GM21515 (cell line): ENCODE measurements around the gene PDGFD.

ENCODE experiments used
- ATAC-seq: cut with Tn5 transposase; IDR thresholded peaks from one replicate; pipeline ENCODE4 v1.9.1; 2021; ENCODE audit not compliant: unreplicated experiment

Gene PDGFD

DNA sequence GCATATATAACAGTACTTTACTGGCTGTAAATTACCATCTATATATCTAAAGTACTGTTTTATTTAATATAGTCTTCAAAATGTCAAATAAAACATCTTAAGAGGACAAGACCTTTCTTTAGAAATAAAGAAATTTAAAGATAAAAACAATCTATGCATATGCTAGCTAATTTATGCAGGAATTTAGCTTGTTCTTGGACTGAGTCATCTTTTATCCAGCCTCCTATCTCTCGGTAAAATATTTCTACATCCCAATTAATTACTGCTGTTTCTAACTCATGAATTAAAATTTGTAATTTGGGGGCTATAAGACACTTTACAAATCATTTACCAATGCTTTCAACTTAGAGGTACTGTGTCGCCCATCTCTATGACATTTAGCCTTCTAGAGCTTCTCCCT lies 200.3 kb downstream of the PDGFD start:
- ATAC-seq, result no peak

- ATAC-seq, result no peak
These were observed 202.9 kb downstream of the PDGFD start for GRCh38 chr11:103961010-103961409.

- no peak for ATAC-seq
These were observed 203.8 kb downstream of the PDGFD start for GRCh38 chr11:103960108-103960507.

DNA sequence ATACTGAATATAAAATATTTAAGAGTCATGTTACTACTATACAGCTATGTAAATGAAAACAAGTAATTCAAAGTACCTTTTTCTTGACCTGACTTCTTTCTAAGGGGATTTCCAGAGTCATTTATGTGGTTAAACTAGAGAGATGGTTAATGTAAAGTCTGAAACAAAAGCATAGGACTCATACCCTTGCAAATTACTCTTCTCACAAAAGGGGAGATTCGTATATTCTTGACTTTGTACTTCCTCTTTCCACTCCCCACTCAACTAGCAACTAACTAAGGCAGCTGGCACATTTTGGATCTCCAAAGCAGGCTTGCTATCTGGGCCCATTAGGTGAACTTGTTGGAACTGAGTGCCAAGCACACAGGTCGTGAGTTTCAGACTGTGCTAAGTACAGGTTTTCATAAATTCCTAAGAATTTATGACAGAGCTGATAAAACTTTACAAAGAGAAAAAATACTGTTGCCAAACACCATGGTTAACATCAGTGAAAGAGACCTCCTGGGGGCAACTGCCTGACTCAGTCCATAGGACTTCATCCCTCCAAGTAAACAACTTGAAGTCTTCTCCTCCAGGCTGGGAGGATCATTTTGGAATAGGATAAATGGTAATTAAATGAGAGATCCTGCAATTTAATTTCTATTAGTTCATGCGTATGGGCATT lies 204.5 kb downstream of the PDGFD start:
- peak; percentile 99 for ATAC-seq

DNA sequence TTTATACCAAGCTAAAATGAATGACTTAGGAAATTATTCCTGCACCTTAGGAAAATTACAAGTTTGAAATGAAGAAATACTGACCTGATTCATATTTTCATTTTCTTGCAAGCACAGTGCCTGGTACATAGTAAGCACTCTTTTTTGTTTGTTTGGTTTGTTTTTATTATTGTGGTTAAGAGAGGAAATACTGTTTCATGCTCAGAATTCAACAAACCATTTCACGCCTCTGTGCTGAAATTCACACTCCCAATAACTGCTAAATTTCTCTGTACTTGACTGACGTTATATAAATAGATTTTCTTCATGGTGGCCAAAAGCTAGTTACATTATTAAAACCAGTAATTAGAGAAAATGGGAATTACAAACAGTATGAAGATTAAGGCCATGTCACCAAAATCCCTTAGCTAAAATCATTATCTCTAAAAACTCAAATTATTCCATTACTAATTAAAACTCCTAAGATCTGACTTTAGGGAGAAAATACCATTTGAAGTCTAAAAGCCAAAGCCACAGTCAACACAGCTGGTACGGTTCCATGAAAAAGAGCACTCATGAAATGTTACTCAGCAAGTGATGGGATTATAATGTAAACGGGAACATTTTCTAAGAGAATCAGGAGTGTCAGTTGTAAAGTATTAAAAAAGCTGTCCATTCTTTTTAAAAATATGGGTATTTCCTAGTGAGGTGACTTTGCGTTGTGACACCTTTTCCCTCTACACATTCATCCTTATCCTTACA lies 205.3 kb downstream of the PDGFD start:
- ATAC-seq, result peak; percentile 52

GRCh38 chr11:103953797-103954486 lies 210.0 kb downstream of the PDGFD start:
- ATAC-seq, result no peak

DNA sequence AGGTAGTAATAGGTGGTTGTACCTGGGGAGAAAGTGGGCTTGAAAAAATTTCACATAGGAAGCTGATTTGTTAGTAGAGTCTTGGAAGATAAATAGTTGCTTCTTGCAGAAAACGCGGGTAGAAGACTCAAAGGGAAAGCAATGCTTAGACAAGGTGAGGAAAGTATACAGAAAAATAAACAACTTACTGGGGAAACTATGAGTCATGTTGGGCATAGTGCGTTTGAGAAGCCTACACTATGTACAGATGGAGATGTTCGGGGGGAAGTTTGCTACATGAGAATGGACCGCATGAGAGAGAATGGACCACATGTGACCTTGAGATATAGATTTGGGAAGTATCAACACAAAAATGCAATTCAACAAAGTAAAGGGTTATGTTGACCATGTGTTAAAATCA lies 214.2 kb downstream of the PDGFD start:
- ATAC-seq, result no peak

- no peak for ATAC-seq
These were observed 215.7 kb downstream of the PDGFD start for GRCh38 chr11:103948187-103948763.

DNA sequence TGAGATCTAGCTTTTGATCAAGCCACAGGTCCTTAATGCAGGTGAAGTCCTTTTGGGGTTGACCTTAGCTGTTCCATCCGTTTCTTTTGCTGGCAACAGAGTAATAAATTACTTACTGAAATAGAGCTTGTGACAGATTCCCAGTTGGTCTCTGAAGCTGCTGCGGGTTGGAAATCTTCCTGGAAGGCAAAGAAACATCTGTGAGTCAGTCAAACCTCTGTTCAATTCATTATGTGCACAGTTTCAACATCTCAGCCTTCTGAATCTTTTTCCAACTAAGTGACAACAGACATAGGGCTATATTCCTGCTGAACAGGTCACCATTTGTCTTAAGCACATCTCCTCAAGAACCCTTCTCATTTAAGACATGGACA lies 216.4 kb downstream of the PDGFD start:
- no peak for ATAC-seq

GRCh38 chr11:103946793-103947545 lies 217.0 kb downstream of the PDGFD start:
- no peak for ATAC-seq

DNA sequence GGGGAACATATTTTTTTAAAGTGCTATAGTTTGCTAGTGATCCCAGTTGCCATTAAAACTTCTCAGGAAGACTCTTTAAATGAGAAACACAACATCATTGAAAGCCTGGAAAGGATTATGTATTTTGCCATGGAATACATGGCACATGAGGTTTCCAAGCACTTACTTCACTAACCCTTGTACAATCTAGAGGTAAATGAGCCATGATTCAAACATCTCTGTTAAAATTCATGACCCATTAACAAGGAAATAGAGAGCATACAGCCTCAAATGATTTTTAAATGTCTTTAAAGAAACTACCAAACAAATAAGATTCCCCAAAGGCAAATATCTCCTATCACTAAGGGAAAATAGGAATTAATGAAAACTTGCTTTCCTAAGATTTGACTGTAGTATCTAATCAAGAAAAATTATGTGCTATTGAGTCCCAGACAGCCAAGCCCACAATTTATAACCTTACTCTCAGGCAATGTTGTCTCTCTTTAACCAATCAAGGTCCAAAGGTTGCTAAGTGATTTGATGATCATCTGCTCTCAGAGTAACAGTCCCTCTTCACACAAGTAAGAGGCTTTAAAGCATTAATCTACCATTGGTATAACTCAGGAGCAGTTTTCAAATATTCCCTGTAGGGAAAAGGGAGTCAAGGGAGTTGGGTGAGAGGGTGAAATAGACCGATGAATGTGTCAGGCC lies 219.6 kb downstream of the PDGFD start:
- no peak for ATAC-seq

GRCh38 chr11:103942646-103943045 lies 221.3 kb downstream of the PDGFD start:
- ATAC-seq, result no peak

DNA sequence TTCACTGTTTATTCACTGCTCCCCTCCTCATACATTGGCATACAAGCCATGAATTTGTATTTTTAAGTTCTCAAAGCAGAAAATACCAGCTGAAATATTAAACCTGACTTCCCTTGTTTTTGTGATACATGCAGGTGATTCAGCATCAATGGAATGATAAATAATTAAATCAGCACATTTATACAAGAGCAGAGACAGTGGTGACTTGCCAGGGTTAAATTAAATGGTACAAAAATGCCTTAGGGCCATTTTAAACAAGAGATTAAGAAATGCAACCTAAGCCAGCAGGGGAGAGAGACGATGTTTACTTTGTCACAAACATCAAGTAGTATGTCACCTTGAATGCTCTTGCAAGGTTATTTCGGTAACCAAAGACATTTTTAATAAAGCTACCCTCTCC lies 223.4 kb downstream of the PDGFD start:
- ATAC-seq, result no peak

- no peak for ATAC-seq
These were observed 224.3 kb downstream of the PDGFD start for GRCh38 chr11:103939694-103940093.

DNA sequence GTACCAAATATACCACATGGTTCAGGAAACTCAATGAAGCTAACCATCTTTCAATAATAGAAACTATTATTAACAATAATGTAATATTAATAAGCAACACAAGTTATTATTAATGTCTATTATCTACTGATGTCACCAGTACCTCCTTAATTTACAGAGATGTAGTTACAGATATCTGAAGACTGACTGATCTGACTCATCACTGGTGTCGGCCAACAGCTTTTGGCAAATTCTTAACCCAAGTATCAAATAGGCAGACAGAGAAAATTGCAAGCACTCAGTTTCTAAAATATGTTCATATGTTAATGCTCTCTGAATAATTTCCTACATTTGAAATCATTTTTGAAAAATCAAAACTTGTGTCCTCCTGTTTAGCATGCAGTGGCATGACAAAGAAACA lies 227.9 kb downstream of the PDGFD start:
- ATAC-seq, result no peak

DNA sequence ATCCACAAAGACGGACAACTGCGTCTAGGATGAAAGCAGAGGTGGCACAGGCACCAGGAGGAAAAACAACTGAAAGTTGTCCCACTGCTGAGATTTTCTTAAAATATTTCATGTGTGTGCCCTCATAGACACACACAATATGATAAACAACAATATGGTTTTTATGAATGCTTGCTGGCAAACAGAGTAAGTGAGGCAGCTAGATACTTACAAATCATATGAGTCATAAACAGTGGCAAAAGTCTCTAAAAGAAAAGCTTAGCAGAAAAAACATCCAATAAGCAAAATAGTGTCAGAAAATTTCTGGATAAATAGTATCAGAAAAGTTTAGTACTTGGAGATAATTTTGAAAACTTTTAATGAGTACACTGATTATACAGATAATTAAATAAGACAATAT lies 228.7 kb downstream of the PDGFD start:
- no peak for ATAC-seq

DNA sequence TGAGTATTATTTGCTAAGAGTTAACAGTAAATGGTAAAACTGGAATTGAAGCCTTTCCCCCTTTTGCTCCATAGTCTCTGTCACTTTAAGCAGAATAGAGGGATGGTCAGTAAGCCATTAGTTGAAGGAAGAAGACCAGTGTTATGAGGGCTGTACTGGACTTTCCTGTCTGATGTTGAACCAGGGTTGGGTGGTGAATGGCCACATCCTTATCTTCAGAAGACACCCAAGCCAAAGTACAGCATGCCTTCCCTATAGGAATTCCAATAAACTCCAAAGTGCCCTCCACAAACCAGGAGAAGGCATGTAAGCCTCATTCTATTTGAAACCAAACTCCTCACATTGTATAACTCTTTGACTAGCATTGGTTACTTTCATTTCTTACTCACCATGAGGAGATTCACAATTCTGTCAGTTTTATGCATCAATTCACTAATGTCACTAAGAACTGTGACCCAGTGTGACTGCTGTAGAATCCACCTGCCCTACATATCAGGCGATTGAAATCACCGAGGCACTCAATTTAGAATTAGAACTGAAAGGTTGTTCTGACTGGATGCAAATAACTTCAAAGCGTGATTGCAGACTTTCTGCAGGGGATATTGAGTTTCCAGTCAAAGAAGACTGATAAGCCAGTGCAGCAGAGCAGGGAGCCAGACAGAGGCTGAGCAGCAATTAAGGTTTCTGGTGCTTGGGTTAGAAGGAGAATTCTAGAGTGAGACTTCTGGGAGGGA lies 234.6 kb downstream of the PDGFD start:
- peak; percentile 92 for ATAC-seq

GRCh38 chr11:103928802-103929161 lies 235.2 kb downstream of the PDGFD start:
- peak; percentile 15 for ATAC-seq

GRCh38 chr11:103928040-103928801 lies 235.7 kb downstream of the PDGFD start:
- no peak for ATAC-seq
